ENCODE measurements around the gene SNN. TPM values are rescaled to one million over a fixed set of nuclear protein-coding genes. Genes with fewer than 3 reads are reported as not detected.

SNN gene
- polyA plus RNA-seq, 2 of the 4 experiments (the other 2 are of a cell fraction), result 6.3 to 10.7 TPM

- Histone ChIP-seq H3K27ac (peak overlapping the region; percentile 99 to 100), H3K9me3 (no peaks in the 10 kb centered on the region)
- 45% methylated on average over 4 of the region's 4 CpGs for WGBS (ENCODE audit: missing lambda C conversion rate)
These were observed 29.2 kb upstream of the SNN start for GRCh38 chr16:11639008-11639562.

DNA sequence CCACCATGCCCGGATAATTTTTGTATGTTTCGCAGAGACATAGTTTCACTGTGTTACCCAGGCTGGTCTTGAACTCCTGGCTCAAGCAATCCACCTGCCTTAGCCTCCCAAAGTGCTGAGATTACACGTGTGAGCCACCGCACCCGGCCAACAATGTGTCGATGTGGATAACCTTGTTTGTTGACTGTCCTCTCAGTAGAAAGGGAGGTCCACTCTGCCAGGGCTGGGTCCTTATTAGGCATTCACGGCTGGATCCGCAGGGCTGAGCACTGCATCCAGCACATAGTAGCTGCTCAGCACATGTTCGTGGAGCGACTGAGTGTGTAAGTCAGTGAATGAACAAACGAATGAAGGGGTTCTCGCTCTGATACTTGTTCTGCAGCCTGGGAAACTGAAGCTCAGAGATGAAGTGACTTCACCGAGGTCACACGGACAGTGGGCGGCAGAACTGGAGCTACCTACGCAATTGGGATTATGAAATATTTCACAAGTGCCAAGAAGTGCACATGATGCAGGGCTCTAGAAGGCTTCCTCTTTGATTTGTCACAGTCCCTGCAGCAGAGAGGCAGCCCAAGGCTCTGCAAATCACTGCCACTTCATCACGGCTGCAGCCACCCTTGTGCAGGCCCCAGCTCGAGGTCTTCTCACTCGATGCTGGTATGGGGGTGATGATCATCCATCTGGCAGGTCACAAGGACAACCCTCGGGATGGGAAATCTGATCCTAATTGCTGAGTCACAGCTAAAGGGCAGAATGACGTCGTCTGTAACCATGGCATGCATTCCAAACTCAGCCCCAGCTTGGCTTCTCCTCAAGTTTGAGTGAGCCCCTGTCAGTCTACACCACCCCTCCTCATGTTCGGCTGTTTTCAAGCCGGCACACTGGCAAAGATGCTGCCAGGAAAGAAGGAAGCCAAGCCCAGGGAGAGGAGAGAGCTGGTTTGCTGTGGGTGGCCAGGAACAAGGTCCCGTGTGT is 28.0 kb upstream of the SNN start:
- 6% methylated on average over 24 of the region's 25 CpGs for WGBS (ENCODE audit: missing lambda C conversion rate)
- peak; percentile 94 to 100 for DNase-seq (ENCODE audit: low read depth in 1 of 2, low spot score in 1 of 2)
- FAIRE-seq, result peak; percentile 86
- Histone ChIP-seq H3K27ac (peak overlapping the region; percentile 99 to 100), H3K9me3 (no peaks in the 10 kb centered on the region), H3K4me1 (peaks cover 57% of the 10 kb centered on the region), H3K4me2 (peak overlapping the region; percentile 89), H3K4me3 (peak overlapping the region; percentile 32)
- ChIA-PET POLR2A (interaction anchor here (0.5 to 3.4 kb wide), 24 partner anchors 8 to 270 kb away, joined by 3 to 57 read pairs (median 4); partner anchors contain the start of genes LITAF, TXNDC11 and ZC3H7A), CTCF (interaction anchor here (0.6 to 4.3 kb wide), 34 partner anchors 9 to 253 kb away, joined by 3 to 65 read pairs (median 5); partner anchors contain the start of genes LITAF and SNN)
- ATAC-seq, result peak; percentile 91 to 94
- TF ChIP-seq ZFP36 (IDR thresholded peaks at IDR 0.05; ENCODE audit: borderline replicate concordance, partially characterized antibody) (peak; percentile 25), CEBPB (IDR thresholded peaks at IDR 0.05) (peak; percentile 97 to 99), HOXB13 (CRISPR knock-in tag; IDR thresholded peaks at IDR 0.05; ENCODE audit: low read depth) (peak; percentile 93), BHLHE40 (IDR thresholded peaks at IDR 0.05; ENCODE audit: low read depth, low read length) (no peak), EHF (CRISPR knock-in tag; IDR thresholded peaks at IDR 0.05) (0 out of 2 replicates have a peak, but pooled peaks have one; percentile 24), MAFK (IDR thresholded peaks at IDR 0.05; ENCODE audit: partially characterized antibody) (peak; percentile 100), KDM1A (IDR thresholded peaks at IDR 0.05; ENCODE audit: low read depth) (peak; percentile 71; the same call in 1 of the 2 replicates), KDM5A (IDR thresholded peaks at IDR 0.05) (no peak), EHMT2 (IDR thresholded peaks at IDR 0.05; ENCODE audit: low read depth) (no peak), MAZ (IDR thresholded peaks at IDR 0.05; ENCODE audit: borderline replicate concordance, low read depth, low read length) (no peak), GATA3 (IDR thresholded peaks at IDR 0.05; ENCODE audit: borderline replicate concordance) (peak; percentile 89), TP53 (CRISPR knock-in tag; IDR thresholded peaks at IDR 0.05) (0 out of 2 replicates have a peak, but pooled peaks have one; percentile 61), FOXS1 (CRISPR knock-in tag; IDR thresholded peaks at IDR 0.05) (peak; percentile 32; the same call in 1 of the 2 replicates), NFE2L2 (conservative IDR thresholded peaks at IDR 0.05; ENCODE audit: low read length) (peak; percentile 99), FOSB (CRISPR knock-in tag; IDR thresholded peaks at IDR 0.05) (peak; percentile 86; the same call in 1 of the 2 replicates), TFCP2L1 (CRISPR knock-in tag; IDR thresholded peaks at IDR 0.05) (no peak), CBX8 (IDR thresholded peaks at IDR 0.05) (no peak), HOXA7 (CRISPR knock-in tag; IDR thresholded peaks at IDR 0.05) (peak; percentile 81), NR3C1 (IDR thresholded peaks at IDR 0.05) (no peak), EP300 (IDR thresholded peaks at IDR 0.05) (peak; percentile 97 to 98; a peak in 4 of 5 replicates), ESRRA (IDR thresholded peaks at IDR 0.05; ENCODE audit: borderline replicate concordance, low read length) (no peak), ZNF302 (CRISPR knock-in tag; IDR thresholded peaks at IDR 0.05) (0 out of 2 replicates have a peak, but pooled peaks have one; percentile 46), PHF8 (IDR thresholded peaks at IDR 0.05; ENCODE audit: borderline replicate concordance, low read depth) (no peak), CBX2 (IDR thresholded peaks at IDR 0.05; ENCODE audit: borderline replicate concordance, low read depth) (no peak), HOXB5 (CRISPR knock-in tag; IDR thresholded peaks at IDR 0.05) (peak; percentile 47; the same call in 1 of the 2 replicates), RNF2 (IDR thresholded peaks at IDR 0.05; ENCODE audit: borderline replicate concordance, low read depth) (no peak), HES2 (IDR thresholded peaks at IDR 0.05) (peak; percentile 85), JUNB (IDR thresholded peaks at IDR 0.05) (peak; percentile 91), POLR2AphosphoS2 (conservative IDR thresholded peaks at IDR 0.05; ENCODE audit: low read length) (no peak), ATOH8 (CRISPR knock-in tag; IDR thresholded peaks at IDR 0.05; ENCODE audit: low read depth) (peak; percentile 64; the same call in 1 of the 2 replicates), RCOR1 (IDR thresholded peaks at IDR 0.05; ENCODE audit: low read depth, low read length) (no peak)
- TF ChIP-seq, protein P1, sequence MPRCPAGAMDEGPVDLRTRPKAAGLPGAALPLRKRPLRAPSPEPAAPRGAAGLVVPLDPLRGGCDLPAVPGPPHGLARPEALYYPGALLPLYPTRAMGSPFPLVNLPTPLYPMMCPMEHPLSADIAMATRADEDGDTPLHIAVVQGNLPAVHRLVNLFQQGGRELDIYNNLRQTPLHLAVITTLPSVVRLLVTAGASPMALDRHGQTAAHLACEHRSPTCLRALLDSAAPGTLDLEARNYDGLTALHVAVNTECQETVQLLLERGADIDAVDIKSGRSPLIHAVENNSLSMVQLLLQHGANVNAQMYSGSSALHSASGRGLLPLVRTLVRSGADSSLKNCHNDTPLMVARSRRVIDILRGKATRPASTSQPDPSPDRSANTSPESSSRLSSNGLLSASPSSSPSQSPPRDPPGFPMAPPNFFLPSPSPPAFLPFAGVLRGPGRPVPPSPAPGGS (IDR thresholded peaks at IDR 0.05), result peak; percentile 92

More at GRCh38 chr16:11639008-11639562, 29.2 kb upstream of the SNN start:
- no peak for TF ChIP-seq RCOR1 (IDR thresholded peaks at IDR 0.05; ENCODE audit: low read depth, low read length)
- TF ChIP-seq EHF (CRISPR knock-in tag; IDR thresholded peaks at IDR 0.05), result 0 out of 2 replicates have a peak, but pooled peaks have one; percentile 26
- TF ChIP-seq HOXB13 (CRISPR knock-in tag; IDR thresholded peaks at IDR 0.05; ENCODE audit: low read depth), result peak; percentile 38; the same call in 1 of the 2 replicates
- peak overlapping the region; percentile 89 for H3K4me2 ChIP-seq
- FAIRE-seq (no peak), DNase-seq (ENCODE audit: low read depth in 1 of 2, low spot score in 1 of 2) (no peak), ATAC-seq (no peak)
- peaks cover 58% of the 10 kb centered on the region for H3K4me1 ChIP-seq
- ChIA-PET CTCF (interaction anchor here (1.6 to 4.3 kb wide), 3 partner anchors 19 to 233 kb away, joined by 3 to 65 read pairs (median 23); no protein-coding TSS in a partner anchor), POLR2A (interaction anchor here (1.2 to 3.4 kb wide), 2 partner anchors 52 to 139 kb away, joined by 3 to 57 read pairs; partner anchors contain the start of gene LITAF)
- H3K4me3 ChIP-seq, result no peak overlapping the region; the same call in 2 of the 3 replicates

All from A549 (cell line).